Activated CD8-positive, alpha-beta memory T cell treated with anti-CD3 and anti-CD28 coated beads, Interleukin-2, amount 10 ng/mL, durations not matched to agents 7 days and 5 days (primary cell): ENCODE data around the gene VPS13D. TPM values are rescaled to one million over a fixed set of nuclear protein-coding genes. Genes with fewer than 3 reads are reported as not detected.
"Not testable (repeated sequence)": the region's sequence is repeated elsewhere in the genome, so short reads cannot be mapped to it uniquely, and the experiment has no call there.

Experiments
- ATAC-seq: fragments of 150-1000 bp; cut with Tn5 transposase; one replicate; pipeline ENCODE4 v1.10.0; 2021; ENCODE audit warnings: moderate library complexity
- CTCF ChIA-PET: fragments of 350-600 bp; sonication (Branson Sonifier 250); formaldehyde crosslinking; loops from one replicate; lab custom pipeline; 2021; ENCODE audit warnings: antibody characterized with exemption; lab: Charles Lee
- DNase-seq: peaks from one replicate; pipeline ENCODE4 v3.0.0-alpha.2; 2020
- H3K27ac Mint-ChIP-seq: one replicate; pipeline ENCODE4 v1.8.0; 2021; ENCODE audit warnings: mild to moderate bottlenecking, mixed read lengths
- H3K27me3 Mint-ChIP-seq: one replicate; pipeline ENCODE4 v1.8.0; 2021; ENCODE audit warnings: mixed read lengths
- H3K36me3 Mint-ChIP-seq: one replicate; pipeline ENCODE4 v1.8.0; 2021; ENCODE audit warnings: mild to moderate bottlenecking, mixed read lengths
- H3K4me1 Mint-ChIP-seq: one replicate; pipeline ENCODE4 v1.8.0; 2021; ENCODE audit warnings: mixed read lengths
- H3K4me3 Mint-ChIP-seq: one replicate; pipeline ENCODE4 v1.8.0; 2021; ENCODE audit warnings: mild to moderate bottlenecking, moderate library complexity, mixed read lengths
- H3K9me3 Mint-ChIP-seq: one replicate; pipeline ENCODE4 v1.8.0; 2022; ENCODE audit warnings: low read depth, mixed read lengths
- total RNA-seq, 2 experiments: library from RNA; stranded (reverse); gene quantifications; one replicate each; pipeline ENCODE4 v1.2.3, GENCODE V29; 2021

The VPS13D gene
- total RNA-seq, 2 experiments from 2014 or later = 34.6 to 38.3 TPM

GRCh38 chr1:12465126-12465525 is 235.3 kb downstream of the VPS13D start:
- no peak overlapping the region for H3K27ac Mint-ChIP-seq
- peaks cover 16% of the 10 kb centered on the region for H3K4me1 Mint-ChIP-seq
- CTCF ChIA-PET = interaction anchor here (1.1 kb wide), 1 partner anchor 9 kb away, joined by 3 read pairs; no protein-coding TSS in a partner anchor
- DNase-seq = no peak
- H3K36me3 Mint-ChIP-seq = peaks cover 33% of the 10 kb centered on the region
- no peaks in the 10 kb centered on the region for H3K27me3 Mint-ChIP-seq
- H3K4me3 Mint-ChIP-seq = no peak overlapping the region
- H3K9me3 Mint-ChIP-seq = no peaks in the 10 kb centered on the region
- ATAC-seq = no peak

GRCh38 chr1:12466816-12467215 is 237.0 kb downstream of the VPS13D start:
- ATAC-seq (no peak), DNase-seq (no peak)
- Mint-ChIP-seq H3K36me3 (peaks cover 34% of the 10 kb centered on the region), H3K27me3 (no peaks in the 10 kb centered on the region), H3K27ac (no peak overlapping the region), H3K4me1 (peaks cover 21% of the 10 kb centered on the region), H3K9me3 (no peaks in the 10 kb centered on the region), H3K4me3 (no peak overlapping the region)
- CTCF ChIA-PET = interaction anchor here (2.0 kb wide), 1 partner anchor 11 kb away, joined by 5 read pairs; no protein-coding TSS in a partner anchor

- CTCF ChIA-PET = interaction anchor here (2.0 kb wide), 1 partner anchor 10 kb away, joined by 5 read pairs; no protein-coding TSS in a partner anchor
- no peak overlapping the region for H3K27ac Mint-ChIP-seq
- no peaks in the 10 kb centered on the region for H3K27me3 Mint-ChIP-seq
- DNase-seq (no peak), ATAC-seq (peak; percentile 16)
- no peaks in the 10 kb centered on the region for H3K9me3 Mint-ChIP-seq
- H3K4me1 Mint-ChIP-seq = peaks cover 30% of the 10 kb centered on the region
- H3K4me3 Mint-ChIP-seq = no peak overlapping the region
- peaks cover 33% of the 10 kb centered on the region for H3K36me3 Mint-ChIP-seq
These were observed 237.9 kb downstream of the VPS13D start for GRCh38 chr1:12467570-12468286.

GRCh38 chr1:12468323-12468722 is 238.5 kb downstream of the VPS13D start:
- CTCF ChIA-PET = no interaction called here
- Mint-ChIP-seq H3K27ac (no peak overlapping the region), H3K27me3 (no peaks in the 10 kb centered on the region), H3K4me3 (no peak overlapping the region), H3K36me3 (peaks cover 31% of the 10 kb centered on the region), H3K4me1 (peaks cover 36% of the 10 kb centered on the region), H3K9me3 (no peaks in the 10 kb centered on the region)
- DNase-seq (no peak), ATAC-seq (no peak)

DNA sequence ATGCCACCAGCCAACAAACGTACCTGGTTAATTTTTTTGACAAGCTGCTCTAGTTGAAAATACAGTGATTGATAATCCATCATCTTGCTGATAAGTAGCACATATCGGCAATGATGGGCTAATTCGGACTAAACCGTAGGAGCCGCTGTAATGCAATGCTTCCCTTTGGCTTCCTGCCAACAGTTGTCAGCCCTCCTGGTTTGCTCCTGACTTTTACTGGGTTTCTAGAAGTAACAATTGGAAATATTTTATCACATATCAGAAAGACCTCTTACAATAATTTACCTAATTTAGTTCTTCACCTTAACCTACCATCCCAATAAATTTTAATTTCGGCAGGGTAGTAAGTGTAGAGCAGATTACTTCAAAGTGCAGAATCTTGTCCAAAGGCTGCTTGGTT is 239.7 kb downstream of the VPS13D start:
- no peak for ATAC-seq
- no peaks in the 10 kb centered on the region for H3K27me3 Mint-ChIP-seq
- CTCF ChIA-PET = no interaction called here
- no peak for DNase-seq
- H3K27ac Mint-ChIP-seq = no peak overlapping the region
- H3K9me3 Mint-ChIP-seq = no peaks in the 10 kb centered on the region
- H3K4me1 Mint-ChIP-seq = peaks cover 46% of the 10 kb centered on the region
- no peak overlapping the region for H3K4me3 Mint-ChIP-seq
- peaks cover 40% of the 10 kb centered on the region for H3K36me3 Mint-ChIP-seq

DNA sequence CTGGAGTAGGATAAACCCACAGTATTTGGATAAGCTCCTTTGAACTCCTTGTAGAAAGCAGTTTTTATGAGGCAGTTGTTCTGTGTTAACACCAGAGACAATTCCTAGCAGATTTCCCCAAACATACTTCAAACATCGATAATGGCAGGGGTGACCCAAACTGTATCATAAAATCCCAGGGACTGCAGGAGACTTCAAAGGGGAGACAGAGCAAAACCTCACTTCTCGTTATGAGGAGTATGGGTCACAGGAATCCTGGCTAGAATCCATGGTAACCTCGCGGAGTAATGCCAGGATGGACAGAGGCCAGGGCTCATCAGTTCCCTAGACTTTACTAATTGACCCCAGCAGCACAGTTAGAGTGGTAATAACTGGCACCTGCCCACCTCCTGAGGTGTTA is 240.2 kb downstream of the VPS13D start:
- CTCF ChIA-PET = no interaction called here
- no peak for DNase-seq
- no peak for ATAC-seq
- Mint-ChIP-seq H3K27me3 (no peaks in the 10 kb centered on the region), H3K27ac (no peak overlapping the region), H3K4me1 (peaks cover 51% of the 10 kb centered on the region), H3K4me3 (no peak overlapping the region), H3K36me3 (peaks cover 43% of the 10 kb centered on the region), H3K9me3 (no peaks in the 10 kb centered on the region)

- H3K27me3 Mint-ChIP-seq, H3K9me3 Mint-ChIP-seq, ATAC-seq, CTCF ChIA-PET, H3K27ac Mint-ChIP-seq, H3K4me3 Mint-ChIP-seq, DNase-seq: not testable (repeated sequence)
- Mint-ChIP-seq H3K4me1 (peaks cover 61% of the 10 kb centered on the region), H3K36me3 (peaks cover 36% of the 10 kb centered on the region)
These were observed 241.1 kb downstream of the VPS13D start for GRCh38 chr1:12470916-12471315.

DNA sequence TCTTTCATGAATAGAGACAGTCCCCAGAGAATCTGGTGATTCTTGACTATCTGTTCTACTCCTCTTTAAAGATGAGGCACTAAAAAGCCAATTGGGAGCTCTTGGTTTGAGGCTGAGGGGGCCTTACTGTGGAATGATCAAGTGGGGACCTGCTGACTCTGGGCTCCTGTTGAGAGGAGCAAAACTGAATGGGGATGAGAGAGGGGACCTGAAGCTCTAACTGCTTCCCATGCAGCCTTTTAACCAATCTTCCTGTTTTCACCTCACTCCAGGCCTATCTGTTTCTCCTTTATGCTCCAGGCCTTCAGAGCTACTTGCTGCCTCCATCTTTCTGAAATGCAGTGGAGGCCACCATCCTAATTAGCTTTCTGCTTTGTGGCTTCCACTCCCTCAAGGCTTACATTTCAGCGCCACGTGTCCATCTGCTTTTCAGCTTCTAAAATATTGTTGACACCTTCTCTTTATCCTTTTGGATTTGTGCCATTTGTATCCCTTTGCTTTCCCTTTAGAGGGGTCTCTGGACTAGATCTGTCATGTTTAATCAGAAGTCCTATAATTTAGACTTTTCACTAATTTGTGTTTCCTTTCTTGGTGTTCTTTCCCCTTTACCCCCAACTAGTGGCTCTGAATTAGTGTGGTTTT is 242.4 kb downstream of the VPS13D start:
- no peak for ATAC-seq
- DNase-seq = no peak
- H3K4me3 Mint-ChIP-seq = peak overlapping the region; percentile 44
- peak overlapping the region; percentile 90 for H3K27ac Mint-ChIP-seq
- H3K4me1 Mint-ChIP-seq = peaks cover 70% of the 10 kb centered on the region
- no peaks in the 10 kb centered on the region for H3K9me3 Mint-ChIP-seq
- CTCF ChIA-PET = interaction anchor here (0.8 to 1.0 kb wide), 3 partner anchors 38 to 89 kb away, joined by 3 to 4 read pairs (median 3); no protein-coding TSS in a partner anchor
- no peaks in the 10 kb centered on the region for H3K27me3 Mint-ChIP-seq
- H3K36me3 Mint-ChIP-seq = peaks cover 39% of the 10 kb centered on the region

DNA sequence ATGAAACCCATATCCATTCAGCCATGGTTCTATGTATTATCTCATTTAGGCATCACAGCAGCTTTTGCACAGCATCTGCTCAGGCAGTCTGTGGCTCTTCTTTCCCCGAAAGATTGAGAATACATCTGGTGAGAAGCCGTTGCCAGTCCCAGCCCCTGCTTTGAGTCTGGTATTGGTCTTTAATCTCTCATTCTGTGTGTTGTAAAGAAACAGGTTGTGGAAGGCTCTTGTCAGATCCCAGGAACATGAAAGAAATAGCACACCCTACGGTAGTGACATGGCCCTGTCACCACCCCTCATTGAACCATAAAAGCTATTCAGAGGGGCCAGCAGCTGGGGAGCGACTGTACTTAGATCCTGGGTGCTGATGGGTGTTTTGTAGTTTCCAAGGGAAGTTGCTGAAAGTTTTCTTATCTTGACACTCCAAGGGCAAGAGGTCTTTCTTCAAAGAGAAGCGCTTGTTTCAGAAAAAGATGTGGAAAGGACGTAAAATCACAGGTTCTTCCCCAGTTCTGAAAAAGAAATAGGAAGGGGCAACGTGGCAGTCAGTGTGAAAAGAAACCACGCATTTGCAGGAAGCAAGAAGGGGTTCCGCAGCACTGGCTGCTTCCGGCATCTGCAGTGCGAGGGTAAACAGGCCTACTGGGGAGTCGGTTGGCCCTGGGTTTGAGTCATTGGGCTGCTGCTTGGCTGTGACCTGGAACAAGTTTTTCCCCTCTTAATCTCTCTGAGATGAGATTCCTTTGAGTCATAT is 243.1 kb downstream of the VPS13D start:
- ATAC-seq (peak; percentile 89), DNase-seq (peak; percentile 87)
- Mint-ChIP-seq H3K4me3 (peak overlapping the region; percentile 44), H3K27ac (peak overlapping the region; percentile 90), H3K27me3 (no peaks in the 10 kb centered on the region), H3K36me3 (peaks cover 32% of the 10 kb centered on the region), H3K4me1 (peaks cover 70% of the 10 kb centered on the region), H3K9me3 (no peaks in the 10 kb centered on the region)
- CTCF ChIA-PET = interaction anchor here (0.8 to 1.7 kb wide), 3 partner anchors 37 to 39 kb away, joined by 3 to 5 read pairs (median 4); no protein-coding TSS in a partner anchor

GRCh38 chr1:12473596-12474362 is 243.9 kb downstream of the VPS13D start:
- Mint-ChIP-seq H3K4me1 (peaks cover 72% of the 10 kb centered on the region), H3K27ac (peak overlapping the region; percentile 90), H3K36me3 (peaks cover 29% of the 10 kb centered on the region), H3K9me3 (no peaks in the 10 kb centered on the region), H3K4me3 (peak overlapping the region; percentile 44), H3K27me3 (no peaks in the 10 kb centered on the region)
- DNase-seq = no peak
- CTCF ChIA-PET = interaction anchor here (1.0 to 2.5 kb wide), 5 partner anchors 20 to 146 kb away, joined by 3 to 14 read pairs (median 5); partner anchors contain the start of gene DHRS3
- ATAC-seq = no peak

DNA sequence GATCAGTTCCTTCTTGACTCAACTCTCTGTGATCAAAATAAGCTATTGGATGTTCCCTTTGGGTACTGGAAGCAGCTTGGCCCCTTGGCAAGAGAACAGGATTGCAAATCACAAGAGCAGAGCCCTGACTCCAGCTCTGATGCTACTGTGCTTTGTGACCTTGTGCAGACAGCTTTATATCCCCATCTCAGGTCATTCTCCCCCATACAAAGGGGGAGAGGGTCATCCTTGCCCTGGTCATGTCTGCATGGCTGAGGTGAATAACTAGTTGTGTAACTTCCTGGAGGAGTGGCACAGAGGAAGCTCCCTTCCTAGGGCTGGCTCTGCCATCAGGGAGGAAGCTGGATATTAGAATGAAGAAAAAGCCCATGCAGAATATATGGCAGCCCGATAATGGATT is 245.3 kb downstream of the VPS13D start:
- peak overlapping the region; percentile 72 for H3K27ac Mint-ChIP-seq
- peaks cover 31% of the 10 kb centered on the region for H3K36me3 Mint-ChIP-seq
- DNase-seq (no peak), ATAC-seq (no peak)
- no peaks in the 10 kb centered on the region for H3K9me3 Mint-ChIP-seq
- peaks cover 83% of the 10 kb centered on the region for H3K4me1 Mint-ChIP-seq
- CTCF ChIA-PET = interaction anchor here (1.4 to 4.1 kb wide), 6 partner anchors 24 to 145 kb away, joined by 3 to 24 read pairs (median 5); partner anchors contain the start of gene DHRS3
- H3K4me3 Mint-ChIP-seq = no peak overlapping the region
- H3K27me3 Mint-ChIP-seq = no peaks in the 10 kb centered on the region

GRCh38 chr1:12475530-12475934 is 245.7 kb downstream of the VPS13D start:
- CTCF ChIA-PET = interaction anchor here (1.4 to 4.1 kb wide), 5 partner anchors 25 to 144 kb away, joined by 3 to 24 read pairs (median 4); partner anchors contain the start of gene DHRS3
- Mint-ChIP-seq H3K4me1 (peaks cover 88% of the 10 kb centered on the region), H3K27ac (peak overlapping the region; percentile 72), H3K36me3 (peaks cover 32% of the 10 kb centered on the region), H3K9me3 (no peaks in the 10 kb centered on the region), H3K4me3 (no peak overlapping the region), H3K27me3 (no peaks in the 10 kb centered on the region)
- DNase-seq (no peak), ATAC-seq (no peak)
